ENCODE results near the gene VWC2L.

Gene VWC2L

GRCh38 chr2:214492608-214493007 lies 81.8 kb downstream of the VWC2L start:
- no peak for TF ChIP-seq CTCF (IDR thresholded peaks at IDR 0.05; ENCODE audit: control insufficient read depth, insufficient read depth, low read depth, low read length, missing control alignments)
- H3K4me3 ChIP-seq (ENCODE audit: control insufficient read depth, low read depth, low read length), result no peak overlapping the region
- DNase-seq (ENCODE audit: low read depth), result no peak

- no peak overlapping the region for H3K4me3 ChIP-seq (ENCODE audit: control insufficient read depth, low read depth, low read length)
- no peak for DNase-seq (ENCODE audit: low read depth)
- no peak for TF ChIP-seq CTCF (IDR thresholded peaks at IDR 0.05; ENCODE audit: control insufficient read depth, insufficient read depth, low read depth, low read length, missing control alignments)
Measured at GRCh38 chr2:214497489-214497888, 86.6 kb downstream of the VWC2L start.

- H3K4me3 ChIP-seq (ENCODE audit: control insufficient read depth, low read depth, low read length), result no peak overlapping the region
- no peak for TF ChIP-seq CTCF (IDR thresholded peaks at IDR 0.05; ENCODE audit: control insufficient read depth, insufficient read depth, low read depth, low read length, missing control alignments)
- no peak for DNase-seq (ENCODE audit: low read depth)
Measured at GRCh38 chr2:214503568-214503967, 92.7 kb downstream of the VWC2L start.

- H3K4me3 ChIP-seq (ENCODE audit: control insufficient read depth, low read depth, low read length), result no peak overlapping the region
- no peak for DNase-seq (ENCODE audit: low read depth)
- TF ChIP-seq CTCF (IDR thresholded peaks at IDR 0.05; ENCODE audit: control insufficient read depth, insufficient read depth, low read depth, low read length, missing control alignments), result no peak
Measured at GRCh38 chr2:214504599-214505376, 93.9 kb downstream of the VWC2L start.

- H3K4me3 ChIP-seq (ENCODE audit: control insufficient read depth, low read depth, low read length), result no peak overlapping the region
- no peak for TF ChIP-seq CTCF (IDR thresholded peaks at IDR 0.05; ENCODE audit: control insufficient read depth, insufficient read depth, low read depth, low read length, missing control alignments)
- no peak for DNase-seq (ENCODE audit: low read depth)
Measured at GRCh38 chr2:214507032-214507431, 96.2 kb downstream of the VWC2L start.

- no peak for TF ChIP-seq CTCF (IDR thresholded peaks at IDR 0.05; ENCODE audit: control insufficient read depth, insufficient read depth, low read depth, low read length, missing control alignments)
- DNase-seq (ENCODE audit: low read depth), result no peak
Measured at GRCh38 chr2:214514704-214515103, 103.8 kb downstream of the VWC2L start.

More at GRCh38 chr2:214514704-214515103, 103.8 kb downstream of the VWC2L start:
- no peak overlapping the region for H3K4me3 ChIP-seq (ENCODE audit: control insufficient read depth, low read depth, low read length)
